AG09309 (cell line): ENCODE measurements around the gene GRIK3.

Source experiments
- DNase-seq: peaks from one replicate; pipeline ENCODE4 v3.0.0-alpha.2; 2010; ENCODE audit warnings: low read depth
- H3K4me3 ChIP-seq: 2 replicates; pipeline ENCODE4 v1.5.1; 2011; ENCODE audit warnings: mild to moderate bottlenecking, low read depth, low read length, moderate library complexity; ENCODE audit not compliant: control insufficient read depth
- CTCF ChIP-seq: IDR thresholded peaks from 2 replicates; pipeline ENCODE4 v1.5.1; 2011; ENCODE audit warnings: mild to moderate bottlenecking, low read depth, low read length, inconsistent platforms; ENCODE audit not compliant: insufficient read depth, control insufficient read depth; ENCODE audit errors: missing control alignments

Gene GRIK3

GRCh38 chr1:36761113-36761512, 273.2 kb downstream of the GRIK3 start:
- no peak for TF ChIP-seq CTCF
- no peak overlapping the region for H3K4me3 ChIP-seq
- no peak for DNase-seq

GRCh38 chr1:36760081-36760480, 274.2 kb downstream of the GRIK3 start:
- DNase-seq = no peak
- TF ChIP-seq CTCF = no peak
- no peak overlapping the region for H3K4me3 ChIP-seq

GRCh38 chr1:36759355-36759754, 275.0 kb downstream of the GRIK3 start:
- H3K4me3 ChIP-seq = no peak overlapping the region
- TF ChIP-seq CTCF = no peak
- DNase-seq = no peak

GRCh38 chr1:36755303-36756230, 278.7 kb downstream of the GRIK3 start:
- no peak for DNase-seq
- H3K4me3 ChIP-seq = no peak overlapping the region
- no peak for TF ChIP-seq CTCF

- DNase-seq = no peak
- no peak overlapping the region for H3K4me3 ChIP-seq
- no peak for TF ChIP-seq CTCF
Observed at GRCh38 chr1:36754366-36754765, 279.9 kb downstream of the GRIK3 start.

- no peak for DNase-seq
- H3K4me3 ChIP-seq = no peak overlapping the region
- no peak for TF ChIP-seq CTCF
Observed at GRCh38 chr1:36753451-36753850, 280.9 kb downstream of the GRIK3 start.
